CD4-positive, CD25-positive, alpha-beta regulatory T cell (primary cell): ENCODE results near the gene C1GALT1. TPM values are rescaled to one million over a fixed set of nuclear protein-coding genes. Genes with fewer than 3 reads are reported as not detected.
A peak's percentile ranks its signal among the peaks of the same experiment; 100 is the strongest.

ENCODE experiments used
- ATAC-seq, 2 donors: fragments of 150-1000 bp; cut with Tn5 transposase; one replicate each; pipeline ENCODE4 v1.10.0; 2021; ENCODE audit warnings: low read depth in 2 of 2, moderate number of reproducible peaks in 2 of 2, moderate library complexity in 1 of 2
- DNase-seq, 3 donors: peaks; one replicate each; pipeline versions ENCODE4 v3.0.0 to v3.0.0-alpha.2; 2012 to 2022; ENCODE audit warnings: mixed read lengths in 1 of 3
- H3K27ac ChIP-seq: one replicate; pipeline ENCODE4 v1.7.0; 2013; ENCODE audit warnings: mild to moderate bottlenecking, low read length; ENCODE audit not compliant: insufficient read depth, poor library complexity, severe bottlenecking
- H3K27me3 ChIP-seq: one replicate; pipeline ENCODE4 v1.7.0; 2013; ENCODE audit warnings: low read length; ENCODE audit not compliant: control insufficient read depth, insufficient read depth
- H3K36me3 ChIP-seq: one replicate; pipeline ENCODE4 v1.7.0; 2013; ENCODE audit warnings: mild to moderate bottlenecking, low read length, moderate library complexity; ENCODE audit not compliant: control insufficient read depth, insufficient read depth
- H3K4me1 ChIP-seq: 2 replicates; pipeline ENCODE4 v1.7.0; 2013; ENCODE audit warnings: mild to moderate bottlenecking, low read length; ENCODE audit not compliant: insufficient read depth, control insufficient read depth, poor library complexity, severe bottlenecking
- H3K4me3 ChIP-seq: one replicate; pipeline ENCODE4 v1.7.0; 2013; ENCODE audit warnings: low read depth, mild to moderate bottlenecking, low read length, moderate library complexity
- H3K9me3 ChIP-seq, 2 experiments: 1 replicate in 1 of 2; 2 replicates in 1 of 2; pipeline ENCODE4 v1.7.0; 2013; ENCODE audit warnings: low read length in 2 of 2, mild to moderate bottlenecking in 1 of 2, moderate library complexity in 1 of 2; ENCODE audit not compliant: control insufficient read depth in 2 of 2
- H3K27ac Mint-ChIP-seq, 3 donors: one replicate each; pipeline ENCODE4 v1.8.0; 2020 to 2022; ENCODE audit warnings: mild to moderate bottlenecking in 3 of 3, mixed read lengths in 3 of 3, moderate library complexity in 2 of 3
- H3K27me3 Mint-ChIP-seq: one replicate; pipeline ENCODE4 v1.8.0; 2022; ENCODE audit warnings: mild to moderate bottlenecking, mixed read lengths
- H3K36me3 Mint-ChIP-seq: one replicate; pipeline ENCODE4 v1.8.0; 2020; ENCODE audit warnings: mixed read lengths
- H3K4me1 Mint-ChIP-seq, 4 donors: one replicate each; pipeline ENCODE4 v1.8.0; 2020 to 2022; ENCODE audit warnings: mixed read lengths in 4 of 4, mild to moderate bottlenecking in 1 of 4
- H3K4me3 Mint-ChIP-seq, 4 donors: one replicate each; pipeline ENCODE4 v1.8.0; 2020 to 2022; ENCODE audit warnings: mild to moderate bottlenecking in 4 of 4, mixed read lengths in 4 of 4, moderate library complexity in 3 of 4
- H3K9me3 Mint-ChIP-seq, 7 donors: one replicate each; pipeline ENCODE4 v1.8.0; 2020 to 2022; ENCODE audit warnings: mixed read lengths in 7 of 7, mild to moderate bottlenecking in 3 of 7, moderate library complexity in 2 of 7
- polyA plus RNA-seq, 4 donors: library from polyadenylated mRNA; unstranded; fragments of 300-500 nt; fragmentation: Illumina TruSeq; gene quantifications; one replicate each; pipeline ENCODE4 v1.2.3, GENCODE V29; 2021
- total RNA-seq: library from RNA; stranded (reverse); gene quantifications from one replicate; pipeline ENCODE4 v1.2.3, GENCODE V29; 2022

C1GALT1 gene
- total and polyA plus RNA-seq, 5 donors from 2014 or later = 31.5 to 36.8 (median 35.6) TPM

DNA sequence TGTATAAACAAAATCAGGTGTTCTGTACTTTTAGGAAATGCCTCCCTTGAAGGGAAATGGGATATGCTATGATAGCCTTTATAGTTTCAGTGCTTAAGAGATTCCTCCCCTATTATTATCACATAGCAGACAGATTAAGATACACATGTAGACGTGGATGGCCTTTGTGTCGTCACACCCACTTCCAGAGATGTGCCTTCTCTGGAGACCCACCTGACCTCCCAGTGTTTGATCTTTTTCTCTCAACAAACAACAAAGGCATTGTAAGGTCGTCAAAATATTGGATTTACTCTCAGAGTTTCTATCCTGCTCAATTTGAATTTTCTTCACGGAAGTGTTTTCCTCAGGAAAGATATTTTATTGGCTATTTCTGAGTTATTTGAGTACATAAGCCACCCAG lies 25.7 kb upstream of the C1GALT1 start:
- Mint-ChIP-seq H3K9me3 (peaks cover 0 to 15% (median 4%) of the 10 kb centered on the region in 7 donors), H3K27ac (peak overlapping the region; percentile 44 to 87 (median 68)), H3K27me3 (no peaks in the 10 kb centered on the region), H3K4me3 (peak overlapping the region in 3 of 4 donors; percentile 46 to 69 (median 61)), H3K4me1 (peaks cover 27 to 55% (median 45%) of the 10 kb centered on the region in 4 donors), H3K36me3 (peaks cover 4% of the 10 kb centered on the region)
- Histone ChIP-seq H3K4me3 (peak overlapping the region; percentile 69), H3K27ac (peak overlapping the region; percentile 55), H3K27me3 (no peaks in the 10 kb centered on the region), H3K9me3 (peaks cover 2 to 15% of the 10 kb centered on the region in 2 experiments), H3K4me1 (peaks cover 41% of the 10 kb centered on the region), H3K36me3 (no peaks in the 10 kb centered on the region)
- ATAC-seq (no peak), DNase-seq (peak in 1 of 3 donors; percentile 4)

DNA sequence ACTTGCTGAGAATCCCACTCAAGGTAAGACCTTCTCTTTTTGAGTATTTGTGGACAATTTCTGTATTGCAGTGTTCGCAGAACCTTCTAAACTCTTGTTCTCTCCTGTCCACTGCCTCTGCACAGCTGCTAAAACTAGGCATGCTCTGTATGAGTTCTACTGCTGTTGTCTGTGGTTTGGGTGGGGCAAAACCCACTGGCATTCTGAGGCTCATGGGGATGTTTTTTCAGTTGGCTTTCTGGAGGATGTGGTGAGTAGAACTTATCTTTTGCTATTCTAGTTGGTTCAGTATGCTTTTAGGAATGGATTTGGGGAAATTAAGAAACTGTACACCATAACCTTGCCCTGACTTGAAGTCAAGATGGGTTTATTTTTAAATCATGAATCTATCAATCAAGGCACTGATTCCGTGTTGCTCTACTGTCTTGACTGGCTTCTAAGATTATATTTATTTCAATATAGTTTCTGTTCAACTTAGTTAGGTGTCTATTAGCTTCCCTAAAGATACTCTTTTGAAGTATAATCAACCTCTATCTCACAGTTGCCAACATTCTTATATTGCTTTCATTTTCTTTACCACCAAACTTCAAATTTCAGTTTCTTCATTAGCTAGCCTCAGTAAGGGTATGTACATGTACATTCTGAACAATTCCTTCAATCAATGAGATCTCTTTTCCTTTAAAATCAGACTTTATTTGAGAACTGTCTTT lies 25.0 kb upstream of the C1GALT1 start:
- Mint-ChIP-seq H3K4me3 (peak overlapping the region; percentile 12 to 69 (median 54)), H3K9me3 (peaks cover 0 to 15% (median 4%) of the 10 kb centered on the region in 7 donors), H3K36me3 (peaks cover 4% of the 10 kb centered on the region), H3K27ac (peak overlapping the region; percentile 68 to 87 (median 72)), H3K27me3 (no peaks in the 10 kb centered on the region), H3K4me1 (peaks cover 27 to 49% (median 42%) of the 10 kb centered on the region in 4 donors)
- Histone ChIP-seq H3K36me3 (no peaks in the 10 kb centered on the region), H3K4me1 (peaks cover 36% of the 10 kb centered on the region), H3K27me3 (no peaks in the 10 kb centered on the region), H3K4me3 (peak overlapping the region; percentile 69), H3K9me3 (peaks cover 2 to 15% of the 10 kb centered on the region in 2 experiments), H3K27ac (peak overlapping the region; percentile 55)
- ATAC-seq (peak; percentile 91 to 98), DNase-seq (peak; percentile 6 to 92 (median 74))

DNA sequence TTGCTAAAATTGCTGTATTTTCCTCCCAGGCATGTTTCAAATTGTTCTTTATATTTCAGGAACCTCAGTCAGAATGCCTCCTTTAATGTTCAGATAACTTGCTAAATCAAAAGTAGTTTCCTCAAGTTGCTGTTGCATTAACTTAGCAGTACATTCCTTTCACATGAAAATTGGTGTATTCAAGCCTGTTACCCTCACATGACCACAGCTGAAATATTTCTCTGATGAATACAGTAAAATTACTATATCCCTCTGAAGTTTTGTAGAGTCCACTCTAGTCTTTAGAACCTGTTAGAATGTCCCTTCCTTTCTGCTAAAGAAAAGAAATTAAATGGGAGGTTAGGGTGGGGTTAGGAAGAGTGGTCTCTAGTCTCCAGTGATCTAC lies 24.5 kb upstream of the C1GALT1 start:
- peaks cover 36% of the 10 kb centered on the region for H3K4me1 ChIP-seq

DNA sequence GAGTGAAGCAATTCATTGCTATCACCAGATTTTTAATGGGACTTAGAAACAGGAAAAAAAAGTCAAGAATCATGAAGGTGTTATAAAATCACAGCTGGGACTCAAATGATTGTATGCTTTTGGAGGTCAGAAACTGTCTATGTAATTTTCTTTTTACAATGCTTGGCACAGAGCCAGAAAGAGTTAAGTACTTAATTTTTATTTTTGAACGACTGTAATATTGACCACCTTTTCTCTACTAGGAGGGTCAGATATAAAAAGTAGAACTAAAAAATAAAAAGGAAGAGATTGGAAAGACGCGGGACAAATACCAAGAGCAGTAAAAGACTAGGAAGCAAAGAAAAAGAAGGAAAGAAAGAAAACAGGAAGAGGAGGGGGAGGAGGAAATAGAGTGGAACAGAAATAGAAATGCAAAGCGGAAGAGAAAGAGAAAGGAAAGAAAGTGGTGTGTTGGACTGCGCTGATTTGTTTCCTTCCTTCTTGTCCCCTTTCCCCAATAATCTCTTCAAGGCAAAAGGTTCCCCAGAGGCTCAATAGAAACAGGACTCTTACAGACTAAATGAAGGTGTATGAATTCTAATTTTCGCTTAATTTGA lies 23.2 kb upstream of the C1GALT1 start:
- peaks cover 0 to 8% (median 3%) of the 10 kb centered on the region in 7 donors for H3K9me3 Mint-ChIP-seq
- Histone ChIP-seq H3K4me1 (peaks cover 36% of the 10 kb centered on the region), H3K27me3 (no peaks in the 10 kb centered on the region), H3K4me3 (peak overlapping the region; percentile 45), H3K9me3 (peaks cover under 1 to 7% of the 10 kb centered on the region in 2 experiments), H3K36me3 (no peaks in the 10 kb centered on the region), H3K27ac (no peak overlapping the region)
- peaks cover 4% of the 10 kb centered on the region for H3K36me3 Mint-ChIP-seq
- peak overlapping the region; percentile 66 to 87 (median 85) for H3K27ac Mint-ChIP-seq
- peaks cover under 1% of the 10 kb centered on the region for H3K27me3 Mint-ChIP-seq
- ATAC-seq (no peak), DNase-seq (peak in 1 of 3 donors; percentile 18)
- peaks cover 27 to 46% (median 42%) of the 10 kb centered on the region in 4 donors for H3K4me1 Mint-ChIP-seq
- peak overlapping the region; percentile 10 to 88 (median 65) for H3K4me3 Mint-ChIP-seq

More for the DNA sequence above, 24.5 kb upstream of the C1GALT1 start:
- Histone ChIP-seq H3K4me3 (peak overlapping the region; percentile 69), H3K9me3 (peaks cover 2 to 15% of the 10 kb centered on the region in 2 experiments), H3K36me3 (no peaks in the 10 kb centered on the region), H3K27ac (peak overlapping the region; percentile 55), H3K27me3 (no peaks in the 10 kb centered on the region)
- ATAC-seq = no peak
- Mint-ChIP-seq H3K9me3 (peaks cover 0 to 15% (median 4%) of the 10 kb centered on the region in 7 donors), H3K4me3 (peak overlapping the region; percentile 12 to 69 (median 54)), H3K27ac (peak overlapping the region; percentile 68 to 87 (median 72)), H3K36me3 (peaks cover 4% of the 10 kb centered on the region), H3K27me3 (no peaks in the 10 kb centered on the region), H3K4me1 (peaks cover 27 to 46% (median 41%) of the 10 kb centered on the region in 4 donors)
- DNase-seq = no peak

DNA sequence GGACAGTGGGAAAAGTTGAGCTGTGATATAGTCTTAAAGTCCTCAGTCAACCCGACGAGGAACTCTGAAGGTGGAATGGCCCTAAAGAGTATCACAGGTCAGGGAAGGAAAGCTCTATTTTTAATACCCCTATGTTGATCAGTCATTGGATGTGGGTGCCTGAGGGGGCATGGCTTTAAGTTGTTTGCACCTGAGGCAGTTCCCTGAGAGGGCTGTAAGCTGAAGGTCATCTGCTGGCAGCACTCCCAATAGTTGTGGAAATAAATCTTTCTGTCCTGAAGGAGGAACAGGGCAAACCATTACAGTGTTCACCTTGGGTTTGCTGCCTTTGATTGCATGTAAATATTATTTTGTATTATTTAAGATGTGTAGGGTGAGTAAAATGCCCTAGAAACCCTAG lies 17.8 kb upstream of the C1GALT1 start:
- ATAC-seq = no peak
- Histone ChIP-seq H3K36me3 (no peaks in the 10 kb centered on the region), H3K9me3 (no peaks in the 10 kb centered on the region), H3K4me1 (peaks cover 5% of the 10 kb centered on the region), H3K27ac (no peak overlapping the region), H3K27me3 (no peaks in the 10 kb centered on the region), H3K4me3 (no peak overlapping the region)
- Mint-ChIP-seq H3K4me3 (no peak overlapping the region), H3K36me3 (no peaks in the 10 kb centered on the region), H3K27me3 (peaks cover 11% of the 10 kb centered on the region), H3K27ac (no peak overlapping the region), H3K4me1 (peaks cover 5 to 17% (median 11%) of the 10 kb centered on the region in 4 donors), H3K9me3 (peaks cover 0 to 5% (median 0%) of the 10 kb centered on the region in 7 donors)
- DNase-seq = no peak

DNA sequence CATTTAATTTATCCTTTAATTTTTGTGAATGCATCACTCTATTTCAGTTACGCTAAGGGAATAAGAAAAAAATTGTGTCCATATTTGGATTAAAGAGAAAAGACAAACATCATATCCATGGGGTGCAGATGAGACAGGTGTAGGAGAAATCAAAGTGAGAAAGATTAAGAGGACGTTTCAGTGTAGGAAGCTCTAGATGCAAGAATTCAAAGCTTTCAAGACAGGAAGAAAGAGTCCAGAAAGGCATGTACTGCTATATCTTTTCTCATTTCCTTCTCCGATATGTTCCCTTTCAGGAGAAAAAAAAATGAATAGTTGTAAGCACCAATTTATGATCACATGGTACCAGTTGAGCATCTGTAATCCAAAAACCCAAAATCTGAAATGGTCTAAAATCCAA lies 17.0 kb upstream of the C1GALT1 start:
- Mint-ChIP-seq H3K4me3 (peak overlapping the region in 1 of 4 donors; percentile 11), H3K27me3 (peaks cover 11% of the 10 kb centered on the region), H3K27ac (no peak overlapping the region), H3K36me3 (no peaks in the 10 kb centered on the region), H3K4me1 (peaks cover 0 to 10% (median 4%) of the 10 kb centered on the region in 4 donors), H3K9me3 (peaks cover 0 to 2% (median 0%) of the 10 kb centered on the region in 7 donors)
- no peak for ATAC-seq
- DNase-seq = no peak
- H3K36me3 ChIP-seq = no peaks in the 10 kb centered on the region
- no peak overlapping the region for H3K4me3 ChIP-seq
- no peaks in the 10 kb centered on the region for H3K9me3 ChIP-seq
- no peak overlapping the region for H3K27ac ChIP-seq
- H3K27me3 ChIP-seq = no peaks in the 10 kb centered on the region
- no peaks in the 10 kb centered on the region for H3K4me1 ChIP-seq

DNA sequence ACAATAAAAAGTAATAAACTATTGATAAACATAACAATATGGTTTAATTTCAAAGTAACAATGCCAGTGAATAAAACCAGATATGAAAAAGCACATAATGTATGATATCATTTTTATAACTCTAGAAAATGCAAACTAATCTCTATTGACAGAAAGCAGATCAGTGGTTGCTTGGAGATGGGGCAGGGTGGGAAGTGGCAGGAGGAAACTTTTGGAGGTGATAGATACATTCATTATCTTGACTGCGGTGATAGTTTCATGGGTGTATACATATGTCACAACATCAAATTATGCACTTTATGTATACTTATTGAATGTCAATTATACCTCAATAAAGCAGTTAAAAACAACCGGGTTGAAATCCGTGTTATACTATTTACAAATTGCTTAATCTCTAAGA lies 16.0 kb upstream of the C1GALT1 start:
- Histone ChIP-seq H3K4me1 (no peaks in the 10 kb centered on the region), H3K9me3 (peaks cover 0 to 4% of the 10 kb centered on the region in 2 experiments), H3K4me3 (no peak overlapping the region), H3K27me3 (no peaks in the 10 kb centered on the region), H3K27ac (no peak overlapping the region), H3K36me3 (no peaks in the 10 kb centered on the region)
- Mint-ChIP-seq H3K36me3 (no peaks in the 10 kb centered on the region), H3K27me3 (peaks cover 11% of the 10 kb centered on the region), H3K4me3 (no peak overlapping the region), H3K27ac (no peak overlapping the region), H3K4me1 (peaks cover 0 to 10% (median 3%) of the 10 kb centered on the region in 4 donors), H3K9me3 (peaks cover 0 to 6% (median 3%) of the 10 kb centered on the region in 7 donors)
- DNase-seq (no peak), ATAC-seq (no peak)
